ENCODE results near the gene ELP4. TPM values are rescaled to one million over a fixed set of nuclear protein-coding genes. Genes with fewer than 3 reads are reported as not detected.

Gene ELP4
- 22.0 and 25.1 TPM in 2 replicates for total RNA-seq
- 12.3 and 15.7 TPM in 2 replicates for polyA plus RNA-seq

GRCh38 chr11:31509429-31510345, at the start of gene ELP4, which contains the start of gene IMMP1L:
Gene ELP4, plus strand, starts transcription at chr11:31509767. Its CDS starts 18 bp downstream, at chr11:31509785.
Gene IMMP1L, minus strand, starts transcription at chr11:31509622. Its CDS starts 46,346 bp downstream, at chr11:31463276.
- H4K20me1 ChIP-seq (ENCODE audit: insufficient read depth, poor library complexity, severe bottlenecking), result no peaks in the 10 kb centered on the region
- H3K27ac ChIP-seq, result peak within 1 kb of the TSS; percentile 79
- TF ChIP-seq EZH2phosphoT487 (IDR thresholded peaks at IDR 0.05; ENCODE audit: low read depth, severe bottlenecking, unreplicated experiment) (no peak), CTCF (IDR thresholded peaks at IDR 0.05; ENCODE audit: poor library complexity) (no peak), EZH2 (IDR thresholded peaks at IDR 0.05; ENCODE audit: borderline replicate concordance) (no peak)
- H3K9me3 ChIP-seq (ENCODE audit: low read depth), result no peaks in the 10 kb centered on the region
- peaks cover 70% of the 10 kb centered on the region for H3K79me2 ChIP-seq
- H3K27me3 ChIP-seq, result no peaks in the 10 kb centered on the region
- peak within 1 kb of the TSS; percentile 85 for H3K4me2 ChIP-seq
- H3K9me2 ChIP-seq (replicated peaks; ENCODE audit: insufficient read depth), result no peaks in the 10 kb centered on the region
- peak within 1 kb of the TSS; percentile 62 for H2AFZ ChIP-seq
- peak within 1 kb of the TSS; percentile 46 for H3K4me3 ChIP-seq
- H3K36me3 ChIP-seq (replicated peaks; ENCODE audit: insufficient read depth, low read depth), result no peaks in the 10 kb centered on the region
- H3K4me1 ChIP-seq (ENCODE audit: insufficient read depth), result peaks cover 14% of the 10 kb centered on the region
- WGBS (ENCODE audit: low lambda C conversion rate, missing lambda C conversion rate), result under 1% methylated on average over 47 of the region's 47 CpGs
- DNase-seq (ENCODE audit: low spot score), result peak; percentile 97

- Histone ChIP-seq H3K4me1 (ENCODE audit: insufficient read depth) (no peaks in the 10 kb centered on the region), H4K20me1 (ENCODE audit: insufficient read depth, poor library complexity, severe bottlenecking) (no peaks in the 10 kb centered on the region), H3K4me2 (no peak overlapping the region), H3K4me3 (no peak overlapping the region), H2AFZ (no peak overlapping the region), H3K27ac (no peak overlapping the region), H3K36me3 (replicated peaks; ENCODE audit: insufficient read depth, low read depth) (no peaks in the 10 kb centered on the region), H3K79me2 (no peaks in the 10 kb centered on the region), H3K9me3 (ENCODE audit: low read depth) (peaks cover 6% of the 10 kb centered on the region), H3K9me2 (replicated peaks; ENCODE audit: insufficient read depth) (no peaks in the 10 kb centered on the region), H3K27me3 (no peaks in the 10 kb centered on the region)
- no peak for DNase-seq (ENCODE audit: low spot score)
- TF ChIP-seq EZH2 (IDR thresholded peaks at IDR 0.05; ENCODE audit: borderline replicate concordance) (no peak), EZH2phosphoT487 (IDR thresholded peaks at IDR 0.05; ENCODE audit: low read depth, severe bottlenecking, unreplicated experiment) (no peak), CTCF (IDR thresholded peaks at IDR 0.05; ENCODE audit: poor library complexity) (no peak)
- 91% methylated on average over 3 of the region's 3 CpGs for WGBS (ENCODE audit: low lambda C conversion rate, missing lambda C conversion rate)
Observed at GRCh38 chr11:31464436-31464835, 45.1 kb upstream of the ELP4 start.

- H3K9me2 ChIP-seq (replicated peaks; ENCODE audit: insufficient read depth), result no peaks in the 10 kb centered on the region
- TF ChIP-seq EZH2 (IDR thresholded peaks at IDR 0.05; ENCODE audit: borderline replicate concordance), result no peak
- TF ChIP-seq EZH2phosphoT487 (IDR thresholded peaks at IDR 0.05; ENCODE audit: low read depth, severe bottlenecking, unreplicated experiment), result no peak
- TF ChIP-seq CTCF (IDR thresholded peaks at IDR 0.05; ENCODE audit: poor library complexity), result no peak
- H3K36me3 ChIP-seq (replicated peaks; ENCODE audit: insufficient read depth, low read depth), result no peaks in the 10 kb centered on the region
- no peak for DNase-seq (ENCODE audit: low spot score)
- no peak overlapping the region for H2AFZ ChIP-seq
- H4K20me1 ChIP-seq (ENCODE audit: insufficient read depth, poor library complexity, severe bottlenecking), result no peaks in the 10 kb centered on the region
- H3K4me3 ChIP-seq, result no peak overlapping the region
- H3K79me2 ChIP-seq, result no peaks in the 10 kb centered on the region
- H3K9me3 ChIP-seq (ENCODE audit: low read depth), result no peaks in the 10 kb centered on the region
- H3K4me2 ChIP-seq, result no peak overlapping the region
- H3K4me1 ChIP-seq (ENCODE audit: insufficient read depth), result no peaks in the 10 kb centered on the region
- H3K27me3 ChIP-seq, result no peaks in the 10 kb centered on the region
- no peak overlapping the region for H3K27ac ChIP-seq
Observed at GRCh38 chr11:31474083-31474482, 35.5 kb upstream of the ELP4 start.
